Measurements from ENCODE around the gene QPCT.

GRCh38 chr2:37358466-37358865 lies 14.0 kb downstream of the QPCT start:
- TF ChIP-seq CTCF (conservative IDR thresholded peaks at IDR 0.05; ENCODE audit: low read depth in 2 of 2) (no peak), POLR2AphosphoS5 (IDR thresholded peaks at IDR 0.05; ENCODE audit: low read depth) (no peak), REST (IDR thresholded peaks at IDR 0.05; ENCODE audit: unreplicated experiment) (no peak), EZH2 (IDR thresholded peaks at IDR 0.05; ENCODE audit: low read depth, unreplicated experiment) (no peak), JUNB (IDR thresholded peaks at IDR 0.05; ENCODE audit: unreplicated experiment) (no peak), EZH2phosphoT487 (IDR thresholded peaks at IDR 0.05; ENCODE audit: unreplicated experiment) (no peak), CREB1 (CRISPR knock-in tag; IDR thresholded peaks at IDR 0.05; ENCODE audit: low read depth) (no peak), NANOG (IDR thresholded peaks at IDR 0.05; ENCODE audit: borderline replicate concordance) (no peak)

Measured in GM23338 (cell line).